NB4 (cell line): ENCODE results near the gene LACRT.

Experiments
- CTCF ChIP-seq: IDR thresholded peaks from one replicate; pipeline ENCODE4 v1.5.1; 2012; ENCODE audit warnings: low read depth, low read length
- POLR2A ChIP-seq: IDR thresholded peaks from 2 replicates; pipeline ENCODE4 v1.6.1; 2011; ENCODE audit warnings: mild to moderate bottlenecking; ENCODE audit not compliant: insufficient read length; ENCODE audit errors: extremely low read depth

DNA sequence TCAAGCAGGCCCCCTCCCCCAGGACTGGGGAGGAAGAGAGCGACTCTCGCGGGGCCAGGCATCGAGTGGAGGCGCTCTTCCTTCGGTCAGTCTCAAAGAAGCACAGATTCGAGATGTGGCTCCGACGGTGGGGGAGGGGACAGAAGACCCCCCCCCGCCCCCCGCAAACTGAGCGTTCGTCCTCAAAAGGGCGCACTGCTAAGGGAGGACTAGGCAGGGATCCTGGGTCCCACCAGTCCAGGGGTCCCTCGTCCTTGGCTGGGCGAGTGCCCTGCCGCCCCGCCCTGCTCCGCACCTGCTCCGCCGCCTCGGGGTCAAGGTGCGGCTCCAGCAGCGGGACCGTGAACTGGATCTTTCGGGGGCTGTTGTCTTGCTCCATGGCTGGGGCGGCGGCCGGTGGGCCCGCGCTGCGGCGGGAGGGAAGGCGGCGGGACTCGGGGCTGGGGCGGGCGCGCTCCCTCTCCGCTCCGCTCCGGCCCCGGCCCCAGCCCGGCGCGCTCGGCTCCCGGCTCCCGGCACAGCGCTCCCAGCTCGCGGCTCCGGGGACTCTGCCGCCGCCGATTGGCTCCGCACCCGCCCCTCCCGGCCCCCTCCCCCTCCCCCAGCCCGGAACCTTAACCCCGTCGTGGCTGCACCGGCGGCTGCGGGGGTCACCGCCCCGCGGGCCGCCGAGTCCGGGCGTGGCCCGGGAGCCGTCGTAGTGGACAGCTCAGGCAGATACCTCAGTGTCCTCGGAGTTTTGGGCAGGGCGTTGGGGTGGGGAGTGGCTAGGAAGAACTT lies 46.4 kb downstream of the LACRT start, which contains the start of gene PPP1R1A:
- TF ChIP-seq CTCF (no peak), POLR2A (no peak)
